Stimulated activated CD4-positive, alpha-beta T cell treated with anti-CD3 and anti-CD28 coated beads, Interleukin-12 subunit alpha, Interleukin-12 subunit beta, amount 100 ng/mL, for 24 hours (primary cell): ENCODE data around the gene SYT13.

Experiments
- DNase-seq, 2 experiments: peaks; one replicate each; pipeline ENCODE4 v3.0.0-alpha.2; 2020; ENCODE audit warnings: low read depth in 2 of 2

SYT13 gene

DNA sequence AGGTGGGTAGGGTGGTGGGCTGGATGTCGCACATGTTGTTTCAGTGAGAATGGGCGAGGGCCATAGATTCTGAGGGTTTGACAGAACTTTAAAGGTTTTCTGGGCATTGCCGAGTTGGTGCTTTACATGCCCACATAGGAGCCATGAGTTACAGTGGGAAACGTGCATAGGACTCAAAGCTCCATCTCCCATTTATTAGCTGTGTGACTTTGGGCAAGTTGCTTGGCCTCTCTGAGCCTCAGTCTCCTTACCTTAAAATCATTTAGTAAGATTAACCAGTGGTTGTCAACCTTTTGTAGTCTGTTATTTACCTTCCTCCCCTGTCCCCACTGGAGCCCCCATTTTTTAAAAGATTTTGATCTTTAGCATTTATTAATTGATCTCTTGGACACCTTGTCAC lies 67.4 kb downstream of the SYT13 start:
- no peak for DNase-seq

DNA sequence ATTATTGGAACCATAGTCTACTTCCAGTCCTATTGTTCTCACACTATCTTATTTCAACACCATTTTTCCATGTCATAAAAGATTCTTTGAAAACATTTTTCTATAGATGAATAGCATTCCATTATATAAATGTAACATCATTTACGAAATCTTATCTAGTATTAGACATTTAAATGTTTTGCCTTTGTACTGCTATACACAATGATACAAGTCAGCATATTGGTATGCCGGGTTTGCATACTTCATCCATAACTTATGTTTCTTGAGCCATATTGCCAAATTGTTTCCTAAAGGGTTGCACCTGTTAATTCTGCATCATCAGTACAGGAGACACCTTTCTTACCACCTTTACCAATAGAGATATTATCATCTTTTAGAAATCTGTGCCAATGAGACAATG lies 68.2 kb downstream of the SYT13 start:
- no peak for DNase-seq

DNA sequence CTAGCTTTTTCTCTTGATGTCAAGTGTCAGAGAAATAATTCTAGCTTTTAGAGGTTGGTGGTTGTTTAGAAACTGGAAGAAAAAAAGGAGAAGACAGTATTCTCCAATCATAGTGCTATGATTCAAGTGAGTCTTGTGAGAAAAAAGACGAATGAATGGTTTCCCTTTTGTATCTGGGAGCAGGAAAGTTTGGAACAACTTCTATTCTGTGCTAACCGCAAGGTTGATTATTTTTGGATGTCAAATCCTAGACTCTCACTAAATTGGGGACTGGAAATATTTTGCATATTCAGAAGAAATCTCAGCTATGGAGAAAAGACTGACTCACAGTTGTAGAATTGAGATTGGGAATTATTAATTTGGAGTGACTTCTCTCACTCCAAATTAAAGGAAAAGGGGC lies 69.2 kb downstream of the SYT13 start:
- no peak for DNase-seq

DNA sequence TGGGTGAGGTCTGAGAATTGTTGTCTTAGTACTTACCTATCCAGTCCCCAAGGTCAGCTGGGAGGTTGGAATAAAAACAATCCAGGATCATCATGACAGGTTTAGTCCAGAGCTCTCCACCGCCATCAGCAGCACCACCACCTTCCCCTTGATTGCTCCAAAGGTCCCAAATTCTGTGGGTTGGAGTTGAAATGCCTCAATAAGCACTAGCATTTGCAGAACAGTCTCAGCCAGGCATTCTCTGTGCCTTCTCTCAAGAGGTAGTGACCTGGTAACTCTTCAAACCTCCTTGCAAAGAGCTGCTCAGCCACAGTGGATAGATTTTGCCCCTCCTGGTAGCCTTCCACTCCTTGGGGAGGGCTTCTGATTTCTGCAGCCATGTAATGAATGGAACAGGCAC lies 70.1 kb downstream of the SYT13 start:
- DNase-seq, result no peak

DNA sequence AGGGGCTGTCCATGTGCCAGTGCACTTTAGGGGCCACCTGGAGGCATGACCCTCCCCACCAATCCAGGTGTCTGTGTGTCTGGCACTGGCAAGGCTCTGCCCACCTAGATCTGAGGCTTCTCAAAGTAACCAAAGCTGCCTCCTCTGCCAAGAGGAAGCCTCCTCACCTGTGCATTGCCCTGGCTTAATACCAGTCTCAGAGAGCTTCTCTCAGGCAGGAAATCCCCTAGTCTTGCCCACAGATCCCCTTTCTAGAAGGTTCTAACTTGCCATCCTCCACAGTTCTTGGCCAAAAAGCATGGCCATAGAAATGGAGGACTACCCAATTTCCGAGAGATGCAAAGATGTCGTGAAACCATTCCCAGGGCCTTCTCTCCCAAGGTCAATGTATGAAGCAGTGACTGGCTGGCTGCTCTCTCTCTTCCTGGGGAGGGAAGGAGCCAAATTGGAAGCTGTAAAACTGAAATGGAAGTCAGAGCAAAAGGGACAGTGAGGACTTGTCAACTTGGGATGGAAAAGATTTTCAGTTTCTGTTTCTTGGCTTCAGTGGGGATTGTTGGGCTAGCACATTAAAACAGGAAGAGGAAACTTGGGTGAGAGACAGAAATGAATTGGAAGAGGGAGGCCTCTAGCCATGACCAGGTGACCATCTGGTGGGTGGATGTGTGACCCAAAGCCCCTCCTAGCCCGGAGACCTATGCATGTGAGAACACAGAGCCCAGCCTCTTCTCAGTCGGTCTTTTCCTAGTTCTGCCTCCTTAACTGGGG lies 70.9 kb downstream of the SYT13 start:
- no peak for DNase-seq

DNA sequence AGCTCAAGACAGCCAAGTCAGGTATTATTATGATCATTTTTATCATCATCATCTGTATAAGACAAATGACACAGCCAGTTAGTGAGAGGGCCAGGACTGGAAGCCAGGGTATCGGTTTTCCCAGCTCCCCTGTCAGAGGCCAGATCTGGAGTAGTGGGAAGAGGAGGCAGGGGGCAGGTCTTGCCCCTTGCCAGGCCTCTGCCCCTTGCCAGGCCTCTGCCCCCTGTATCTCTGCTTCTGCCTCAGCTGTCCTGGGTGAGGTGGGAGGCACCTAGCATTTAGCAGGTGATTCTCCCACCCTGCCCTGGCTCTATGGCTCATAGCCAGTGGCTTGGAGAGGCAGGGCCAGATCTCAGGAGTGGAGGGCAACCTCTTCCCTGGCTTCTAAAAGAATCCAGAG lies 72.4 kb downstream of the SYT13 start:
- no peak for DNase-seq

DNA sequence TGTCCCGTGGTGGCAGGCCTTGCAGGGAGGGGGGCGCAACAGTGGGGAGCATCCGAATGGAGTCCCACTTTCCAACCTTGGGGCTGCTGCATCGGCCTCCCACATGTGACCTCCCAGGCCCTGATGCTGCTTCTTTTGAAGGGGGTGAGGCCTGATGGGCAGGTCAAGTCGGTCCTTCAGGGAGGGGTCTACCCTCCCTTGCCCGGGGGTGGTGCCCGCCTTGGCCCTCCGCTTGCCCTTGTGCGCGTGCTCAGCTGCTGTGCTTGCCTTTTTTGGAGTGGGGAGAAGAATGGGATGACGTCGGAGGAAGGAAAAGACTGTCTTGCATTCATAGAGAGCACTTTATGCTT lies 72.8 kb downstream of the SYT13 start:
- DNase-seq, result no peak

DNA sequence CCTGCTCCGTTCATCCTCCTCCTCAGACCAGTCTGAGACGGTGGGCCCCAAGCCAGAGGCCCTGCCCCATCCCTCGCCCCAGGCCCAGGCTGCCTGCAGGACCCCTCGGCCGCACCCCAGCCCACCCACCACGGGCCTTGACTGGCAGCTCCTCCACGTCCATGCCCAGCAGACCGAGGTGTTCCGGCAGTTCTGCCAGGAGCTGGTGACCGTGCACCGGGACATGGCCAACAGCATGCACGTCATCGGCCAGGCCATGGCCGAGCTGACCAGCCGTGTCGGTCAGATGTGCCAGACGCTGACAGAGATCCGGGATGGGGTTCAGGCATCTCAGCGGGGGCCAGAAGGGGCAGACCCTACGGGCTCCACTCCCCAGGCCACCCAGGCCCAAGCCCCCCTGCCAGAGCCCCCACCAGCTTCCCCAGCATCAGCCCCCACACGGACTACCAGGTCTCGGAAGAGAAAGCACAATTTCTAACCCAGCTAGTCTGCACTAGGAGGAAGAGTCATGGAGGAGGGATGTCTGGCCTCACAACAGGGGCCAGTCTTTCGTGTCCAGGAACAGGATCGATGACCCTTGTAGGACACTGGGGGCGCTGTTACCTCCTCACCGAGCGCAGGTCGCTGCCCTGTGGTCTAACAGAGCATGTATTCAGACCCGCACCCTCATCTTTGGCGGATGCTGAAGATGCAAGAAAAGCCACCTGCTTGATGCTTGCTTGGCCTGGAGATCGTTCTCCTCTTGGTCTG lies 73.4 kb downstream of the SYT13 start:
- DNase-seq, result no peak

DNA sequence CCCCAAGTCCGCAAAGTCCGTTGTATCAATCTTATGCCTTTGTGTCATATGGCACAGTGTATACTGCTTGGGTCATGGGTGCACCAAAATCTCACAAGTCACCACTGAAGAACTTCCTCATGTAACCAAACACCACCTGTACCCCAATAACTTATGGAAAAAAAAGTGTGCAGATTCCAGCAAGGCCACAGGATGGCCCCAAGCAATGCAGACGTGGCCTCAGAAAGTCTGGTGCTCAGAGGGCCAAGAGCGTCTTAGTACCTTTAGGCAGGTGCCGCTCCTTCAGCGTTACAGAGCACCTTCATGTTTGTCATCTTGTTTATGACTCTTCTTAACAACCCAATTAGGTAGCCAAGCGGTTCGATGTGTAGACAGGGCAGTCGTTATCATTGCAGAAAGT lies 74.4 kb downstream of the SYT13 start:
- DNase-seq, result no peak

DNA sequence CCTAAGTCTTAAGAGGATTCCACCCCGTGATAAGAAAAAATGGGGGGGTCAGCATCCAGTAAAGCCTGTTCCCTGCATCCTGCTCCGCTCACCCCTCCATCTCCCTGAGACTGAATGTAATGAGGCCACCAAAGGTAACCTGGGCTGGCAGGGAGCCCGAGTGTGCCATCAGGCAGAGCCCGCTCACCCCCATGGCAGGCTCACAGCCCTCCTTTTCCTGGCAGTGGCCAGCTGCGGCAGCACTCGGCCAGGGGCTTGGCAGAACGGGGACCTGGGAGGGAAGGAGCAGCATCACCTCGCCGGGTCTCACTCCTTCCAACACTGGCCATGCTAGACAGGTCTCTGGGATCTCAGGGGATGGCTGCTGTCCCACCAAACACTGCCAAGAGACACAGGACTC lies 75.3 kb downstream of the SYT13 start:
- DNase-seq, result no peak

DNA sequence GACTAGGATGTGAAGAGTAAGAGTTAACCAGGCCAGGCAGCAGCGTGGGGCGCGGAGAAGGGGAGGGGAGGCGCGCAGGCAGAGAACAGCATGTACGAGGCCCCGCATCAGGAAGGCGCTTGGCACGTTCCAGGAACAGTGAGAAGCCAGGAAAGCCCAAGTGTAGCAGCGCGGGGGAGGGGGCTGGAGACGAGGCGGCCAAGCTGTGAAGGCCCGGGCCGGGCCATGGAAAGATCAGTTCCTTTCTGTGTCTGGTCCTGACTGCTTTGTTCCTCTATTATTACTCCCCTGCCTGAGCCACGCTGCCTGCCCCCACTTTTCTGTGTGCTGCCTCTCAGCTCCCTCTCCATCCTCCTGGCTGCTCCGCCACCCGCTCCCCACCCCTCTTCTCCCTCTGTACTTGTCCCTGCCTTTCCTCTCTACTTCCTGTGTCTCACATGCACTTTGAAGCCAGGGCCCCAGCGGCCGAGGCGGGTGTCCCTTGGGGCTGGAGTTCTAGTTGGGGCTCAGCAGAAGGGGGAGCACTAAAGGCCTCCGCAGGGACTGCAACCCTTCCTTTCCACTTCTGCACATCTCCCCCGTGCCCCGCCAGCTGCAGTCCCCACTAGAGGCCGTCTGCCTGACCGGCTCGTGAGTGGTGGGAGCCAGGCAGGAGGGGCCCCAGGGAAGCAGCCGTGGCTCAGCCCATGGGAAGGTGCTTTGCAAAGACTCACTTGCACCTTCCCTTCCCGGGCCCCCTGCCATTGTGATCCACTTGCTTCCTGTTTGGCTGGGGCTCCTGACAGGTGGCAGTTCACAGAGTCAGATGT lies 76.0 kb downstream of the SYT13 start:
- no peak for DNase-seq

DNA sequence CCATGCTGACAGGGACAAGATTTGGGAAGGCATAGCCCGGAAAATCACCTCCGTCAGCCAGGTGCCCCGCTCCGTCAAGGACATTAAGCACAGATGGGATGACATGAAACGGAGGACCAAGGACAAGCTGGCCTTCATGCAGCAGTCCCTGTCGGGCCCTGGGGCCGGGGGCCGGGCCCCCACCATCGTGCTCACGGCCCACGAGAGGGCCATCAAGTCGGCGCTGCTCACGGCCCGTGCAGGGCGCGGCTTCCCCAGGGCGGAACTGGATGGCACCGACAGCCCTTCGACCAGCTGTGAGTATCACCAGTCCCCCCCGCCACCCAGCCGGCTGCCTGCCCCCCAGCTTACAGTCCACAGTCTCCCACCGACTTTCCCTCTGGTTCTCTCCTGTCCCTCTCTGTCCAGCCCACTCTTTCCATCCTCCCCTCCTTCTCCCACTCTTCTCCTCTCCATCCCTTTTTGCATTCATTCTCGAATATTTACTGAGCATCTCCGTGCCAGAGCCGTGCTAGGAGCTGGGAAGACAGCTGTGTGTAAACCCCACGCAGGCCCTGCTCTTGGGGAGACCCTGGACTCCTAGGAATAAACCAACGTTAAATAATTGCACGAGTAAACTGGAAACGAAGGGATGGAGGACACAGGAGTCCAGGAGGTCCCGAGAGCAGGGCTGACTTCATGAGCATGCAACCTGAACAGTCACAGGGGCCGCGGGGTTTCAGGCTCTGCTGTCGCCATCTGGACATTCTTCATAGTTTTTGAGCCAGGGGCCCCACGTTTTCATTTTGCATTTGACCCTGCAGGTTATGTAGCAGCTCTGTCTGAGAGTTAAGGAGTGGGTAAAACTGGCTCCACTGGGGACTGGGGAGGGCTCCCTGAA lies 76.9 kb downstream of the SYT13 start:
- DNase-seq, result no peak

DNA sequence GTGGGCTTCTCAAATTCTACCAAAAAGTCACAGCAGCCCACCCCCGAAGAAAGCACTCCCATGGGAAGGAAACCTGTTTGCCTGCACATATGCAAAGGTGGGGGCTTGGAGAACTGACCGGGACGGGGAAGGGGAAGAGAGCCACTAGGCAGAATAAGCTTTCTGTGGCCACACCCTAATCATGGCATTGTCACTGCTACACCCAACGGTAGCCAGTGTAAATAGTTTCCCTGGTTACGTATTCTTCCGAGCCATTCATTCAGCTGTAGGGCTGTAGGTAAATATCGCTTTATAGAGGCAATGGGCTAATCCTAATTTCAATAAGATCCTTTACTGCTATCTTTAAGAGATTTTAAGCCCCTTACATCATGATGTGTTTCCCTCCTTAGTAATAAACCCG lies 78.0 kb downstream of the SYT13 start:
- no peak for DNase-seq

DNA sequence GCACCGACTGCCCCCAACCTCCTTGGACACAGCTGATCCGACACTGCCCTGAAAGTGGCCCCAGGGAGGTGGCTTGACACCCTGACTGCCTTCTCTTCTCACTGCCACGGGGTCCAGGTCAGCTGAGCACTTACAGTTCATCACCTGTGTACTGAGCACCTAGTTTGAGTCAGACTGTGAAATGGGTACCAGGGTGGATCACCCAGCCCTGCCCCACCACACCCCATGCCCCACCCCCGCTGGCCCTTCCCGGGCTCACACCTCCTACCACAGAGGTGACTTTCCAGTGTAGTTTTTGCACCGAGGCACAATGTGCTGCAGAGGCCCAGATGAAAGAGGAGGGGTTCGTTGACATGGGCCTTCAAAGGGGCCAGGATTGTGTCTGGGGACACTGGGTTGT lies 80.2 kb downstream of the SYT13 start:
- no peak for DNase-seq

DNA sequence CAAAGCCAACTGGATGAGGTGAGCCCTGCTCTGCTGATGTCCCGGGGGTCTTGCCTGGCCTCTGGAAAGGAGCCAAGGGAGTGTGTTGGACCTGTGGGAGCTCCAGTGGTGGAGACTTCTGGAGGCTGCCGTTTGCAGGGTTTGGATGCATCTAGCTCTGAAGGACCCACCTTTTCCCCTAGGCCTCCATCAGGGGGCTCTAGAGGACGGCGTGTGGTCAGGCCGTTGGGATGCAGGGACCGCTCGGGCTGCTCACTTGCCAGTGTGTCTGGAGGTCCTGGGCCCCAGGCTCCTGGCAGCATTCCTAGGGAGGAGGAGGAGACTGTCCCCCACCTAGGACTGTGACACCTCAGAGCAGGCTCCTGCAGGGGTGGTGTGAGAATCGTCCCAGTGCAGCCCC lies 81.4 kb downstream of the SYT13 start:
- DNase-seq, result no peak

DNA sequence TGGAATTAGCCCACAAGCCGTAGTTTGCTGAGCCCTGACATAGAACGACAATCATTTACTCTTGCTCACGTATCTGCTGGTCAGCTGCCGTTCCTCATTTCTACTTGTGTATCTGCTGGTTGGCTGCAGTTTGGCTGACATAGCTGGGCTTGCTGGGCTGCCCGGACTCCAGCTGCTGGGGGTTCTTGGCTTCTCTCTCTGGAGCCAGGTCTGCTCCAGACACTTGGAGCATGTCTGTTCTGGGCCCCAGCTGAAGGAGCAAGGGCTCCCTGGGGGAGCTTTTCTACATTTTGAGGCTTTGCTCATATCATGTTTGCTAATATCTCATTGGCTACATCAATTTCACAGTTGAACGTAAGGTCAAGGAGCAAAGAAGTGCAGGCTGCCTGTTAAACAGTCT lies 92.4 kb downstream of the SYT13 start:
- no peak for DNase-seq
